ENCODE results near the gene NUDCD2.

Gene NUDCD2

GRCh38 chr5:163444526-163444925 lies 15.4 kb downstream of the NUDCD2 start:
- TF ChIP-seq FOXK2 (IDR thresholded peaks at IDR 0.05) (no peak), FOXM1 (IDR thresholded peaks at IDR 0.05; ENCODE audit: borderline replicate concordance) (no peak)
- ChIA-PET CTCF (no interaction called here), POLR2A (interaction anchor here (0.7 kb wide), 1 partner anchor 16 kb away, joined by 3 read pairs; the partner anchor contains the start of genes HMMR and NUDCD2)
- no peak for DNase-seq (ENCODE audit: extremely low spot score)

GRCh38 chr5:163440954-163441353 lies 18.9 kb downstream of the NUDCD2 start:
- DNase-seq (ENCODE audit: extremely low spot score) = no peak
- TF ChIP-seq TARDBP (IDR thresholded peaks at IDR 0.05) (no peak), HDGF (IDR thresholded peaks at IDR 0.05; ENCODE audit: borderline replicate concordance) (no peak), NFRKB (IDR thresholded peaks at IDR 0.05) (no peak), SUZ12 (IDR thresholded peaks at IDR 0.05) (no peak), ARNT (IDR thresholded peaks at IDR 0.05) (no peak), SP1 (IDR thresholded peaks at IDR 0.05) (no peak)
- ChIA-PET POLR2A (interaction anchor here (0.5 to 7.3 kb wide), 2 partner anchors 18 to 59 kb away, joined by 3 to 129 read pairs; partner anchors contain the start of genes HMMR and NUDCD2), CTCF (no interaction called here)

GRCh38 chr5:163439092-163439425 lies 20.8 kb downstream of the NUDCD2 start:
- DNase-seq (ENCODE audit: extremely low spot score) = no peak
- CTCF ChIA-PET = no interaction called here
- TF ChIP-seq FOXK2 (IDR thresholded peaks at IDR 0.05) = no peak
- TF ChIP-seq PKNOX1 (IDR thresholded peaks at IDR 0.05) = peak; percentile 59
- POLR2A ChIA-PET = interaction anchor here (2.2 to 7.3 kb wide), 2 partner anchors 20 to 66 kb away, joined by 6 to 129 read pairs; partner anchors contain the start of genes HMMR, MAT2B and NUDCD2

GRCh38 chr5:163437309-163438182 lies 22.4 kb downstream of the NUDCD2 start, which contains the start of gene CCNG1:
TSS of gene CCNG1 (plus strand) at chr5:163437595. CDS start at chr5:163439257, 1,662 bp downstream.
- DNase-seq (ENCODE audit: extremely low spot score) = peak; percentile 90
- CTCF ChIA-PET = interaction anchor here (0.6 to 0.9 kb wide), 2 partner anchors 21 to 1655 kb away, joined by 3 read pairs; no protein-coding TSS in a partner anchor
- POLR2A ChIA-PET = interaction anchor here (0.6 to 7.3 kb wide), 6 partner anchors 21 to 72 kb away, joined by 3 to 129 read pairs (median 5); partner anchors contain the start of genes HMMR, MAT2B and NUDCD2
- no peak for TF ChIP-seq FOXA1 (IDR thresholded peaks at IDR 0.05)
- TF ChIP-seq CTBP1 (IDR thresholded peaks at IDR 0.05; ENCODE audit: borderline replicate concordance) = no peak
- peak; percentile 47; the same call in 1 of the 2 replicates for TF ChIP-seq L3MBTL2 (conservative IDR thresholded peaks at IDR 0.05)
- TF ChIP-seq NFRKB (IDR thresholded peaks at IDR 0.05) = no peak
- TF ChIP-seq BHLHE40 (IDR thresholded peaks at IDR 0.05; ENCODE audit: borderline replicate concordance) = no peak
- TF ChIP-seq LEF1 (IDR thresholded peaks at IDR 0.05; ENCODE audit: borderline replicate concordance) = no peak
- no peak for TF ChIP-seq ELF4 (IDR thresholded peaks at IDR 0.05)
- no peak for TF ChIP-seq FOXK2 (IDR thresholded peaks at IDR 0.05)
- peak; percentile 66 for TF ChIP-seq ARNT (IDR thresholded peaks at IDR 0.05)
- TF ChIP-seq PKNOX1 (IDR thresholded peaks at IDR 0.05) = peak; percentile 99

- no peak for TF ChIP-seq PKNOX1 (IDR thresholded peaks at IDR 0.05)
- no peak for TF ChIP-seq LEF1 (IDR thresholded peaks at IDR 0.05; ENCODE audit: borderline replicate concordance)
- no peak for TF ChIP-seq CTBP1 (IDR thresholded peaks at IDR 0.05; ENCODE audit: borderline replicate concordance)
- no peak for TF ChIP-seq SUZ12 (IDR thresholded peaks at IDR 0.05)
- TF ChIP-seq FOXM1 (IDR thresholded peaks at IDR 0.05; ENCODE audit: borderline replicate concordance) = no peak
- TF ChIP-seq FOXK2 (IDR thresholded peaks at IDR 0.05) = no peak
- CTCF ChIA-PET = no interaction called here
- POLR2A ChIA-PET = interaction anchor here (1.0 to 7.3 kb wide), 5 partner anchors 22 to 72 kb away, joined by 3 to 129 read pairs (median 6); partner anchors contain the start of genes HMMR, MAT2B and NUDCD2
- DNase-seq (ENCODE audit: extremely low spot score) = no peak
These were observed 22.9 kb downstream of the NUDCD2 start for GRCh38 chr5:163437011-163437308.

- POLR2A ChIA-PET = interaction anchor here (1.0 kb wide), 1 partner anchor 24 kb away, joined by 3 read pairs; the partner anchor contains the start of genes HMMR and NUDCD2
- no peak for DNase-seq (ENCODE audit: extremely low spot score)
- CTCF ChIA-PET = no interaction called here
- TF ChIP-seq LEF1 (IDR thresholded peaks at IDR 0.05; ENCODE audit: borderline replicate concordance) (no peak), FOXK2 (IDR thresholded peaks at IDR 0.05) (no peak), ZNF384 (IDR thresholded peaks at IDR 0.05) (no peak), PKNOX1 (IDR thresholded peaks at IDR 0.05) (no peak), FOXM1 (IDR thresholded peaks at IDR 0.05; ENCODE audit: borderline replicate concordance) (no peak), ARNT (IDR thresholded peaks at IDR 0.05) (no peak), SP1 (IDR thresholded peaks at IDR 0.05) (no peak), SUZ12 (IDR thresholded peaks at IDR 0.05) (no peak), BHLHE40 (IDR thresholded peaks at IDR 0.05; ENCODE audit: borderline replicate concordance) (no peak), TARDBP (IDR thresholded peaks at IDR 0.05) (no peak), FOXA1 (IDR thresholded peaks at IDR 0.05) (no peak), CTBP1 (IDR thresholded peaks at IDR 0.05; ENCODE audit: borderline replicate concordance) (no peak), L3MBTL2 (conservative IDR thresholded peaks at IDR 0.05) (no peak), HDGF (IDR thresholded peaks at IDR 0.05; ENCODE audit: borderline replicate concordance) (no peak), ELF4 (IDR thresholded peaks at IDR 0.05) (no peak), NFRKB (IDR thresholded peaks at IDR 0.05) (no peak)
These were observed 23.4 kb downstream of the NUDCD2 start for GRCh38 chr5:163436515-163436914.
